ENCODE measurements around the gene RAPGEF4.

The RAPGEF4 gene

DNA sequence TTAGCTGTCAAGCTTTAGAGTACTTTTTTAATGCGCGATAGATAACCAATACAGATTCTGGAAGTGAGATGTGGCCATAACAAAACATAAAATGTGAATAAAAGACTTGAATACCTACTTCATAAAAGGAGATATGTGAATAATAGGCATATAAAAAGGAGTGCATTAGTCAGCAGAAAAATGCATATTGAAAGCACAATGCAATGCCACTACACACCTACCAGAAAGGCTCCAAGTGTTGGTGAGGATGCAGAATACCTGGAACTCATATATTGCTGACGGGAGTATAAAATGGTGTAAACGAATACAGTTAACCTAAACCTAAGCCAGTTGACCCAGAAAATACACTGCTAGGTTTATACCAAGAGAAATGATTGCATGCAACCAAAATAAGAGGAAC, 10.9 kb upstream of the RAPGEF4 start:
- no peak for DNase-seq (ENCODE audit: extremely low spot score)
- ChIA-PET CTCF (no interaction called here), POLR2A (no interaction called here)
- TF ChIP-seq, protein P1, sequence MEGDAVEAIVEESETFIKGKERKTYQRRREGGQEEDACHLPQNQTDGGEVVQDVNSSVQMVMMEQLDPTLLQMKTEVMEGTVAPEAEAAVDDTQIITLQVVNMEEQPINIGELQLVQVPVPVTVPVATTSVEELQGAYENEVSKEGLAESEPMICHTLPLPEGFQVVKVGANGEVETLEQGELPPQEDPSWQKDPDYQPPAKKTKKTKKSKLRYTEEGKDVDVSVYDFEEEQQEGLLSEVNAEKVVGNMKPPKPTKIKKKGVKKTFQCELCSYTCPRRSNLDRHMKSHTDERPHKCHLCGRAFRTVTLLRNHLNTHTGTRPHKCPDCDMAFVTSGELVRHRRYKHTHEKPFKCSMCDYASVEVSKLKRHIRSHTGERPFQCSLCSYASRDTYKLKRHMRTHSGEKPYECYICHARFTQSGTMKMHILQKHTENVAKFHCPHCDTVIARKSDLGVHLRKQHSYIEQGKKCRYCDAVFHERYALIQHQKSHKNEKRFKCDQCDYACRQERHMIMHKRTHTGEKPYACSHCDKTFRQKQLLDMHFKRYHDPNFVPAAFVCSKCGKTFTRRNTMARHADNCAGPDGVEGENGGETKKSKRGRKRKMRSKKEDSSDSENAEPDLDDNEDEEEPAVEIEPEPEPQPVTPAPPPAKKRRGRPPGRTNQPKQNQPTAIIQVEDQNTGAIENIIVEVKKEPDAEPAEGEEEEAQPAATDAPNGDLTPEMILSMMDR (IDR thresholded peaks at IDR 0.05; ENCODE audit: control extremely low read depth, extremely low read depth, low read depth, missing control alignments) = no peak

DNA sequence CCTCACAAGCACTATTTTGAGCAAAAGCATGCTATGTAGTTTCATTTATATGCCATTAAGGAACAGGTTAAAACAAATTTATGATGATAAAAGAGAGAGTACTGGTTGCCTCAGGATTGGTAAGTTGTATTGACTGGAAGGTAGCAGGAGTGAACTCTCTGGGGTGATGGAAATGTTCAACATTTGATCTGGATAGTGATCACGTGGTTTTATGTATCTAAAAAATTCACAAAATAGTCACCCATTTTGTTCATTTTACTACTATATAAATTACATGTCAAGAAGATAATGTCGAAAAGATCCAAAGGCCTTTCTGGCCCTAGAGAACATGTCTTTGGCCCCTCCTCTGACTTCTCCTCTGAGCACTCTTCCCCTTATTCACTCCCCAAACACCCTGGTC, 10.4 kb upstream of the RAPGEF4 start:
- POLR2A ChIA-PET = no interaction called here
- DNase-seq (ENCODE audit: extremely low spot score) = no peak
- CTCF ChIA-PET = no interaction called here
- TF ChIP-seq, protein P1 (IDR thresholded peaks at IDR 0.05; ENCODE audit: control extremely low read depth, extremely low read depth, low read depth, missing control alignments) = no peak

DNA sequence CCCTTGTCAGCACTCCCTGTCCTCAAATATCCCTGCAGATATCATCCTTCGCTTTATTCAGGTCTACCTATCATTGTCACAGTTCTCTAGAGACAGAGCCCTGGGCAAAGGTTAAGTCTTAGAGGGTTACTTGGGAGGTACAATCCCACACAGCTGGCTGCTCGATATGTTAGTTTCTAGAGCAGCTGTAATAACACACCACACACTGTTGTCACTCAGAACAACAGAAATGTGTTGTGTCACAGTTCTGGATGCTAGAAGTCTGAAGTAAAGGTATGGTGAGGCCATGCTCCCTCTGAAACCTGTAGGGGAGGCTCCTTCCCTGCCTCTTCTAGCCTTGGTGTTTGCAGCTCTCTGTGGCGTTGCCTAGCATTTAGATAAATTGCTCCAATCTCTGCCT, 9.9 kb upstream of the RAPGEF4 start:
- ChIA-PET CTCF (no interaction called here), POLR2A (no interaction called here)
- TF ChIP-seq, protein P1 (IDR thresholded peaks at IDR 0.05; ENCODE audit: control extremely low read depth, extremely low read depth, low read depth, missing control alignments) = no peak
- no peak for DNase-seq (ENCODE audit: extremely low spot score)

DNA sequence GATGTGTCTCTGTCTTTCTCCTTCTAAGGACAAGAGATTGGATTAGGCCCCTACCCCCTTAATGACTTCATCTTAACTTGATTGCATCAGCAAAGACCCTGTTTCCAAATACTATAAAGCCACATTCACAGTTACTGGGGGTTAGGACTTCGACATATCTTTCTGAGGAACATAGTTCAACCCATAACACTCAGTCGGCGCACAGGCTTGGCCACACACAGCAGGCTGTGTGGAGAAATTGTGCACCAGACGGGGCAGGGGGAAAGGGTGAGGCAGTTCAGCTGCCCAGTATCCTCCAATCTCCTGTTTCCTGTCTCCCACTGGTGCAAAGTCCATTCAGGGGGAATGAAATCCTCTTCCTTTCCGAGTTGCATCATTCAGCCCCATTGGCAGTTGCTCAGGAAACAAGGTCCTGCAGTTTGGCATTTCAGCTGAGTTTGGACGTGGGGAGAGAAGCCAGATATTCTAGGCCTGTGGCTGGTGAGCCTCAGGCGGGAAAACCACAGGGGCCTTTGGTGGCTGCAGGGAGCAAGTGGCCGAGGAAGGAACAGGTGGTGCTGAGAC, 9.4 kb upstream of the RAPGEF4 start:
- ChIA-PET CTCF (interaction anchor here (1.6 kb wide), 1 partner anchor 11 kb away, joined by 5 read pairs; no protein-coding TSS in a partner anchor), POLR2A (no interaction called here)
- no peak for DNase-seq (ENCODE audit: extremely low spot score)
- TF ChIP-seq, protein P1 (IDR thresholded peaks at IDR 0.05; ENCODE audit: control extremely low read depth, extremely low read depth, low read depth, missing control alignments) = no peak

DNA sequence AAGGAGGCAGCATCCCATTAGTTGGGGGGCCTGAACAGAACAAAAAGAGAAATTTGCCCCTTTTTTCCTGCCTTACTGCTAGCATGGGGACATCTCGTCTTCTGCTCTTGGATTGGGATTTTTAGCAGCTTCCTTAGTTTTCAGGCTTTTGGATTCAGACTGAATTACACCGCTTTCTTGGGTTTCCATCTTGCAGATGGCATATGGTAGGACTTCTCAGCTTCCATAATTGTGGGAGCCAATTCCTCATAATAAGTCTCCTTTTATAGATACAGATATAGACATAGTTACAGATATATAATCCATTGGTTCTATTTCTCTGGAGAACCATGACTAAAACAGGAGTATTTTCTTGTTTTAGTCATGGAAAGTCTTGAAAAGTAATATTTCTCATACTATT, 5.2 kb upstream of the RAPGEF4 start:
- TF ChIP-seq, protein P1 (IDR thresholded peaks at IDR 0.05; ENCODE audit: control extremely low read depth, extremely low read depth, low read depth, missing control alignments) = no peak
- POLR2A ChIA-PET = no interaction called here
- CTCF ChIA-PET = no interaction called here
- no peak for DNase-seq (ENCODE audit: extremely low spot score)

DNA sequence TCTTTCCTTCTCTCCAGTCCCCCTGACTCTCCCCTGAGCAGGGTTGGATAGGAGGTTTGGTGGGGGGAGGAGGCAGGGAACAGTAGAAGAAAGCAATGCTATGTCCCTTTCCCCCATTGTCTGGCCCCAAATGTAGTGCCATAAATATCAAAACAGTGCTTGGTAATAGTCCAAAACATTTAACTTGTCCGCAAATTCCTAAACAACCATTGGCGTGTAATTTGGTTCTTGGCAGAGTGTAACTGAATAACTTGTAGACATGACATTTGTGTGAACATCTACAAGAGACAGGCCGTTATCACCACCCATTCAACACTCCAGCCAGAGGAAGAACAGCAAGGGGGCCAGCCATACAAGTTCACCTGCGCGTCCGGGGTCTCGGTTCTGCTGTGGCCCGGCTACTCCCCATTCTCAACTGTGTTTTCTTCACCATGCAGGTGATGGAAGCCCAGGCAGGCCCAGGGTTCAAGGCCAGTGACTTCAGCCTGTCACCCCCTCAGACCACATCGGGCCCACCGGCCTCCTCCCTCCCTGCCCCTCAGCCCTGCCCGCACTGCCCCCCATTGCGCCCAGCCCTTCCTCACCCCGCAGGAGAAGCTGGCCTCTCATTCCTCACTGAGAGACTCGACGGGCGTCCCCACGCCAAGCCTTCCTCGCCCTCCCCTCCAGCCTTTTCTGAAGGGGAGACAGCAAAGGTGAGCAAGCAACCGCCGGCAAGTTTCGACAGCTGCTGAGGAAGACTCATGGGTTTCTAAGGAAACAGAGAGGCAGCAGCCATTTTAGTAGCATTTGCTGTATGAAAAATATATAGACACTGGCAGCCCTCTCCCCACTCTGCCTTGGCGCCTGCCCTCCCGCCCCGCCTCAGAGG, 699 bp upstream of the RAPGEF4 start:
- CTCF ChIA-PET = no interaction called here
- TF ChIP-seq, protein P1 (IDR thresholded peaks at IDR 0.05; ENCODE audit: control extremely low read depth, extremely low read depth, low read depth, missing control alignments) = no peak
- DNase-seq (ENCODE audit: extremely low spot score) = no peak
- POLR2A ChIA-PET = no interaction called here

Measured in GM10248 (cell line).